ENCODE measurements around the gene LHFPL3. TPM values are rescaled to one million over a fixed set of nuclear protein-coding genes. Genes with fewer than 3 reads are reported as not detected.

Gene LHFPL3
- polyA plus RNA-seq, 1 donor from 2014 or later: 5.6 TPM

- H4K20me1 ChIP-seq (ENCODE audit: insufficient read depth): no peaks in the 10 kb centered on the region
- no peak overlapping the region for H3K27ac ChIP-seq (ENCODE audit: low read length)
- no peak overlapping the region for H3K9ac ChIP-seq (ENCODE audit: low read length)
- TF ChIP-seq SMC3 (conservative IDR thresholded peaks at IDR 0.05; ENCODE audit: poor library complexity) (no peak), POLR2AphosphoS5 (IDR thresholded peaks at IDR 0.05) (no peak), EP300 (conservative IDR thresholded peaks at IDR 0.05; ENCODE audit: poor library complexity, severe bottlenecking) (no peak), RAD21 (conservative IDR thresholded peaks at IDR 0.05) (no peak), MXI1 (conservative IDR thresholded peaks at IDR 0.05; ENCODE audit: poor library complexity, severe bottlenecking) (no peak), TAF1 (IDR thresholded peaks at IDR 0.05; ENCODE audit: low read depth) (no peak), EZH2 (IDR thresholded peaks at IDR 0.05; ENCODE audit: borderline replicate concordance, insufficient read depth, low read length, poor library complexity, severe bottlenecking) (no peak)
- TF ChIP-seq, protein P1, sequence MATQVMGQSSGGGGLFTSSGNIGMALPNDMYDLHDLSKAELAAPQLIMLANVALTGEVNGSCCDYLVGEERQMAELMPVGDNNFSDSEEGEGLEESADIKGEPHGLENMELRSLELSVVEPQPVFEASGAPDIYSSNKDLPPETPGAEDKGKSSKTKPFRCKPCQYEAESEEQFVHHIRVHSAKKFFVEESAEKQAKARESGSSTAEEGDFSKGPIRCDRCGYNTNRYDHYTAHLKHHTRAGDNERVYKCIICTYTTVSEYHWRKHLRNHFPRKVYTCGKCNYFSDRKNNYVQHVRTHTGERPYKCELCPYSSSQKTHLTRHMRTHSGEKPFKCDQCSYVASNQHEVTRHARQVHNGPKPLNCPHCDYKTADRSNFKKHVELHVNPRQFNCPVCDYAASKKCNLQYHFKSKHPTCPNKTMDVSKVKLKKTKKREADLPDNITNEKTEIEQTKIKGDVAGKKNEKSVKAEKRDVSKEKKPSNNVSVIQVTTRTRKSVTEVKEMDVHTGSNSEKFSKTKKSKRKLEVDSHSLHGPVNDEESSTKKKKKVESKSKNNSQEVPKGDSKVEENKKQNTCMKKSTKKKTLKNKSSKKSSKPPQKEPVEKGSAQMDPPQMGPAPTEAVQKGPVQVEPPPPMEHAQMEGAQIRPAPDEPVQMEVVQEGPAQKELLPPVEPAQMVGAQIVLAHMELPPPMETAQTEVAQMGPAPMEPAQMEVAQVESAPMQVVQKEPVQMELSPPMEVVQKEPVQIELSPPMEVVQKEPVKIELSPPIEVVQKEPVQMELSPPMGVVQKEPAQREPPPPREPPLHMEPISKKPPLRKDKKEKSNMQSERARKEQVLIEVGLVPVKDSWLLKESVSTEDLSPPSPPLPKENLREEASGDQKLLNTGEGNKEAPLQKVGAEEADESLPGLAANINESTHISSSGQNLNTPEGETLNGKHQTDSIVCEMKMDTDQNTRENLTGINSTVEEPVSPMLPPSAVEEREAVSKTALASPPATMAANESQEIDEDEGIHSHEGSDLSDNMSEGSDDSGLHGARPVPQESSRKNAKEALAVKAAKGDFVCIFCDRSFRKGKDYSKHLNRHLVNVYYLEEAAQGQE (IDR thresholded peaks at IDR 0.05; ENCODE audit: borderline replicate concordance): no peak
- TF ChIP-seq, protein P2, sequence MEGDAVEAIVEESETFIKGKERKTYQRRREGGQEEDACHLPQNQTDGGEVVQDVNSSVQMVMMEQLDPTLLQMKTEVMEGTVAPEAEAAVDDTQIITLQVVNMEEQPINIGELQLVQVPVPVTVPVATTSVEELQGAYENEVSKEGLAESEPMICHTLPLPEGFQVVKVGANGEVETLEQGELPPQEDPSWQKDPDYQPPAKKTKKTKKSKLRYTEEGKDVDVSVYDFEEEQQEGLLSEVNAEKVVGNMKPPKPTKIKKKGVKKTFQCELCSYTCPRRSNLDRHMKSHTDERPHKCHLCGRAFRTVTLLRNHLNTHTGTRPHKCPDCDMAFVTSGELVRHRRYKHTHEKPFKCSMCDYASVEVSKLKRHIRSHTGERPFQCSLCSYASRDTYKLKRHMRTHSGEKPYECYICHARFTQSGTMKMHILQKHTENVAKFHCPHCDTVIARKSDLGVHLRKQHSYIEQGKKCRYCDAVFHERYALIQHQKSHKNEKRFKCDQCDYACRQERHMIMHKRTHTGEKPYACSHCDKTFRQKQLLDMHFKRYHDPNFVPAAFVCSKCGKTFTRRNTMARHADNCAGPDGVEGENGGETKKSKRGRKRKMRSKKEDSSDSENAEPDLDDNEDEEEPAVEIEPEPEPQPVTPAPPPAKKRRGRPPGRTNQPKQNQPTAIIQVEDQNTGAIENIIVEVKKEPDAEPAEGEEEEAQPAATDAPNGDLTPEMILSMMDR (IDR thresholded peaks at IDR 0.05; ENCODE audit: poor library complexity, severe bottlenecking): no peak
- H3K36me3 ChIP-seq (ENCODE audit: insufficient read depth, low read length): no peaks in the 10 kb centered on the region
- no peaks in the 10 kb centered on the region for H3K9me3 ChIP-seq (ENCODE audit: low read length)
- H3K27me3 ChIP-seq (ENCODE audit: insufficient read depth, low read depth, low read length): no peaks in the 10 kb centered on the region
- no peak overlapping the region for H3K4me2 ChIP-seq (ENCODE audit: low read length)
- no peaks in the 10 kb centered on the region for H3K79me2 ChIP-seq (replicated peaks; ENCODE audit: insufficient read depth, low read length)
- H3K9me2 ChIP-seq (ENCODE audit: insufficient read depth, low read length): no peaks in the 10 kb centered on the region
- H2AFZ ChIP-seq (ENCODE audit: low read depth, low read length): no peak overlapping the region
- H3K4me3 ChIP-seq (ENCODE audit: low read length): no peak overlapping the region
- H3F3A ChIP-seq (ENCODE audit: insufficient read depth, low read length, poor library complexity, severe bottlenecking): no peaks in the 10 kb centered on the region
Observed at GRCh38 chr7:104933022-104933421, 604.6 kb downstream of the LHFPL3 start.

GRCh38 chr7:104933521-104933988 is 605.2 kb downstream of the LHFPL3 start:
- no peak overlapping the region for H3K4me3 ChIP-seq (ENCODE audit: low read length)
- H3K9me3 ChIP-seq (ENCODE audit: low read length): no peaks in the 10 kb centered on the region
- no peak overlapping the region for H3K9ac ChIP-seq (ENCODE audit: low read length)
- no peaks in the 10 kb centered on the region for H3K79me2 ChIP-seq (replicated peaks; ENCODE audit: insufficient read depth, low read length)
- H2AFZ ChIP-seq (ENCODE audit: low read depth, low read length): no peak overlapping the region
- no peak for TF ChIP-seq MXI1 (conservative IDR thresholded peaks at IDR 0.05; ENCODE audit: poor library complexity, severe bottlenecking)
- TF ChIP-seq SMC3 (conservative IDR thresholded peaks at IDR 0.05; ENCODE audit: poor library complexity): no peak
- no peak for TF ChIP-seq RAD21 (conservative IDR thresholded peaks at IDR 0.05)
- no peak for TF ChIP-seq POLR2AphosphoS5 (IDR thresholded peaks at IDR 0.05)
- TF ChIP-seq, protein P2 (IDR thresholded peaks at IDR 0.05; ENCODE audit: poor library complexity, severe bottlenecking): no peak
- no peak for TF ChIP-seq EP300 (conservative IDR thresholded peaks at IDR 0.05; ENCODE audit: poor library complexity, severe bottlenecking)
- no peak for TF ChIP-seq EZH2 (IDR thresholded peaks at IDR 0.05; ENCODE audit: borderline replicate concordance, insufficient read depth, low read length, poor library complexity, severe bottlenecking)
- TF ChIP-seq, protein P1 (IDR thresholded peaks at IDR 0.05; ENCODE audit: borderline replicate concordance): no peak
- no peak for TF ChIP-seq TAF1 (IDR thresholded peaks at IDR 0.05; ENCODE audit: low read depth)
- no peaks in the 10 kb centered on the region for H3K27me3 ChIP-seq (ENCODE audit: insufficient read depth, low read depth, low read length)
- H4K20me1 ChIP-seq (ENCODE audit: insufficient read depth): no peaks in the 10 kb centered on the region
- no peak overlapping the region for H3K27ac ChIP-seq (ENCODE audit: low read length)
- H3K36me3 ChIP-seq (ENCODE audit: insufficient read depth, low read length): no peaks in the 10 kb centered on the region
- H3K9me2 ChIP-seq (ENCODE audit: insufficient read depth, low read length): no peaks in the 10 kb centered on the region
- no peak overlapping the region for H3K4me2 ChIP-seq (ENCODE audit: low read length)
- H3F3A ChIP-seq (ENCODE audit: insufficient read depth, low read length, poor library complexity, severe bottlenecking): no peaks in the 10 kb centered on the region
